GM23338 (cell line): ENCODE measurements around the gene C18orf32. TPM values are rescaled to one million over a fixed set of nuclear protein-coding genes. Genes with fewer than 3 reads are reported as not detected.

ENCODE experiments used
- ATAC-seq: fragments of 200-7000 bp; cut with Tn5 transposase; 3 replicates; pipeline ENCODE4 v1.9.1; 2020
- DNase-seq: peaks from one replicate; pipeline ENCODE4 v3.0.0-alpha.2; 2015; ENCODE audit warnings: low spot score
- H2AFZ ChIP-seq: fragments of 200-600 bp; sonication (generic); 2 replicates; pipeline ENCODE4 v1.8.0; 2016; ENCODE audit warnings: antibody characterized with exemption, mild to moderate bottlenecking, moderate library complexity
- H3F3A ChIP-seq: fragments of 200-600 bp; sonication (generic); replicated peaks from 2 replicates; pipeline ENCODE4 v1.8.0; 2017; ENCODE audit warnings: antibody characterized with exemption, mixed run types, low read depth
- H3K27ac ChIP-seq: fragments of 200-600 bp; sonication (generic); 2 replicates; pipeline ENCODE4 v1.6.1; 2016; ENCODE audit warnings: low read depth
- H3K27me3 ChIP-seq: fragments of 200-600 bp; sonication (generic); 2 replicates; pipeline ENCODE4 v1.8.0; 2016; ENCODE audit warnings: mild to moderate bottlenecking, mixed run types, moderate library complexity; ENCODE audit not compliant: insufficient read depth
- H3K36me3 ChIP-seq: fragments of 200-600 bp; sonication (generic); 2 replicates; pipeline ENCODE4 v1.8.0; 2016; ENCODE audit warnings: mild to moderate bottlenecking; ENCODE audit not compliant: insufficient read depth
- H3K4me1 ChIP-seq: fragments of 200-600 bp; sonication (generic); 2 replicates; pipeline ENCODE4 v1.8.0; 2016; ENCODE audit warnings: mild to moderate bottlenecking, moderate library complexity; ENCODE audit not compliant: insufficient read depth
- H3K4me2 ChIP-seq: fragments of 200-600 bp; sonication (generic); 2 replicates; pipeline ENCODE4 v1.7.1; 2017; ENCODE audit warnings: mixed run types
- H3K4me3 ChIP-seq: fragments of 200-600 bp; sonication (generic); 2 replicates; pipeline ENCODE4 v1.6.1; 2016; ENCODE audit warnings: mixed run types
- H3K79me2 ChIP-seq: fragments of 200-600 bp; sonication (generic); replicated peaks from 2 replicates; pipeline ENCODE4 v1.8.0; 2017; ENCODE audit warnings: mild to moderate bottlenecking; ENCODE audit not compliant: insufficient read depth
- H3K9me2 ChIP-seq: fragments of 200-600 bp; sonication (generic); 2 replicates; pipeline ENCODE4 v1.8.0; 2017; ENCODE audit not compliant: insufficient read depth
- H4K20me1 ChIP-seq: fragments of 200-600 bp; sonication (generic); replicated peaks from 2 replicates; pipeline ENCODE4 v1.8.0; 2017; ENCODE audit warnings: mild to moderate bottlenecking; ENCODE audit not compliant: insufficient read depth
- H3K27ac Mint-ChIP-seq: 2 replicates; pipeline ENCODE4 v1.8.0; 2020; ENCODE audit warnings: inconsistent platforms, mild to moderate bottlenecking, moderate library complexity, mixed read lengths
- H3K27me3 Mint-ChIP-seq: 3 replicates; pipeline ENCODE4 v1.8.0; 2022; ENCODE audit warnings: low read depth, mild to moderate bottlenecking, moderate library complexity, mixed read lengths, inconsistent platforms; ENCODE audit not compliant: insufficient read depth, poor library complexity
- H3K36me3 Mint-ChIP-seq: 3 replicates; pipeline ENCODE4 v1.8.0; 2021; ENCODE audit warnings: low read depth, mild to moderate bottlenecking, inconsistent platforms, moderate library complexity, mixed read lengths
- H3K4me1 Mint-ChIP-seq: 3 replicates; pipeline ENCODE4 v1.8.0; 2020; ENCODE audit warnings: mild to moderate bottlenecking, inconsistent platforms, mixed read lengths
- H3K4me3 Mint-ChIP-seq: 3 replicates; pipeline ENCODE4 v1.8.0; 2021; ENCODE audit warnings: moderate library complexity, mild to moderate bottlenecking, inconsistent platforms, mixed read lengths
- H3K9me3 Mint-ChIP-seq: 3 replicates; pipeline ENCODE4 v1.8.0; 2020; ENCODE audit warnings: moderate library complexity, mild to moderate bottlenecking, inconsistent platforms, mixed read lengths
- CREB1 ChIP-seq: fragments of 250-450 bp; sonication (Bioruptor Pico); IDR thresholded peaks from 2 replicates; pipeline ENCODE4 v1.5.0; 2020; ENCODE audit warnings: low read depth, mild to moderate bottlenecking, moderate library complexity
- CTCF ChIP-seq, 2 experiments: fragments of 200-600 bp in 1 of 2; sonication (generic) in 1 of 2; conservative IDR thresholded peaks; 2 replicates each; pipeline versions ENCODE4 v1.5.1 to v1.6.1; 2016 to 2017; ENCODE audit warnings: antibody characterized with exemption in 2 of 2, low read depth in 2 of 2, mild to moderate bottlenecking in 2 of 2, moderate library complexity in 1 of 2
- EZH2phosphoT487 ChIP-seq: fragments of 200-600 bp; sonication (generic); IDR thresholded peaks from one replicate; pipeline ENCODE4 v1.8.1; 2018; ENCODE audit warnings: antibody characterized with exemption; ENCODE audit not compliant: unreplicated experiment
- POLR2AphosphoS5 ChIP-seq: IDR thresholded peaks from 2 replicates; pipeline ENCODE4 v1.6.1; 2016; ENCODE audit warnings: antibody characterized with exemption, low read depth
- ZNF114 ChIP-seq: fragments of 250-450 bp; sonication (Bioruptor Pico); IDR thresholded peaks from 2 replicates; pipeline ENCODE4 v1.5.0; 2020; ENCODE audit warnings: mild to moderate bottlenecking, moderate library complexity
- ZNF462 ChIP-seq: fragments of 250-450 bp; sonication (Bioruptor Pico); IDR thresholded peaks from 2 replicates; pipeline ENCODE4 v1.5.0; 2020; ENCODE audit warnings: mild to moderate bottlenecking, moderate library complexity
- polyA plus RNA-seq: library from polyadenylated mRNA; unstranded; fragments of >200 nt; fragmentation: Nextera tagmentation; extraction: Ambion mirVana; gene quantifications from 2 replicates; pipeline ENCODE4 v1.2.1, GENCODE V29; 2016
- total RNA-seq: library from RNA; depleted of rRNA; stranded (reverse); fragments of >200 nt; shearing (Covaris generic); gene quantifications from 2 replicates; pipeline ENCODE4 v1.2.3, GENCODE V29; 2014

C18orf32 gene
- total and polyA plus RNA-seq, 2 experiments from 2014 or later, result 25.3 to 72.4 TPM

GRCh38 chr18:49525981-49526380 is 38.9 kb upstream of the C18orf32 start:
- no peak overlapping the region for H3K4me2 ChIP-seq
- H3K27ac Mint-ChIP-seq, result no peak overlapping the region

More at GRCh38 chr18:49525981-49526380, 38.9 kb upstream of the C18orf32 start:
- Histone ChIP-seq H2AFZ (no peak overlapping the region), H3K36me3 (no peaks in the 10 kb centered on the region), H3K4me1 (peaks cover 22% of the 10 kb centered on the region), H3K9me2 (no peaks in the 10 kb centered on the region), H3K4me3 (no peak overlapping the region), H3F3A (no peaks in the 10 kb centered on the region), H3K27ac (no peak overlapping the region), H4K20me1 (no peaks in the 10 kb centered on the region), H3K79me2 (no peaks in the 10 kb centered on the region), H3K27me3 (no peaks in the 10 kb centered on the region)
- no peak for ATAC-seq
- H3K4me3 Mint-ChIP-seq, result no peak overlapping the region
- TF ChIP-seq CREB1 (CRISPR knock-in tag), result no peak
- TF ChIP-seq ZNF462 (CRISPR knock-in tag), result no peak
- no peak for TF ChIP-seq EZH2phosphoT487
- no peak for TF ChIP-seq POLR2AphosphoS5
- TF ChIP-seq ZNF114 (CRISPR knock-in tag), result no peak
- TF ChIP-seq CTCF (conservative IDR thresholded peaks at IDR 0.05; ENCODE audit: low read depth in 2 of 2), result no peak
- H3K9me3 Mint-ChIP-seq, result peaks cover 11% of the 10 kb centered on the region
- H3K4me1 Mint-ChIP-seq, result peaks cover 23% of the 10 kb centered on the region
- no peak for DNase-seq
- peaks cover 3% of the 10 kb centered on the region for H3K27me3 Mint-ChIP-seq
- peaks cover 9% of the 10 kb centered on the region for H3K36me3 Mint-ChIP-seq
